Central memory CD8-positive, alpha-beta T cell (primary cell): ENCODE data around the gene MYT1.
"Not testable (repeated sequence)": the region's sequence is repeated elsewhere in the genome, so short reads cannot be mapped to it uniquely, and the experiment has no call there.

Source experiments
- ATAC-seq: fragments of 150-1000 bp; cut with Tn5 transposase; replicated peaks from 2 replicates; pipeline ENCODE4 v1.10.0; 2022; ENCODE audit warnings: mild to moderate bottlenecking, moderate FRiP score, moderate number of reproducible peaks; ENCODE audit not compliant: poor library complexity, severe bottlenecking; ENCODE audit errors: extremely low read depth
- DNase-seq, 2 donors: peaks; one replicate each; pipeline ENCODE4 v3.0.0; 2021; ENCODE audit warnings: low spot score in 2 of 2
- H3K27ac Mint-ChIP-seq: one replicate; pipeline ENCODE4 v1.8.0; 2022; ENCODE audit warnings: low read depth, mild to moderate bottlenecking, moderate library complexity, mixed read lengths
- H3K27me3 Mint-ChIP-seq: one replicate; pipeline ENCODE4 v1.8.0; 2022; ENCODE audit warnings: mixed read lengths
- H3K36me3 Mint-ChIP-seq: one replicate; pipeline ENCODE4 v1.8.0; 2022; ENCODE audit warnings: mild to moderate bottlenecking, moderate library complexity, mixed read lengths; ENCODE audit not compliant: insufficient read depth
- H3K4me1 Mint-ChIP-seq: one replicate; pipeline ENCODE4 v1.8.0; 2022; ENCODE audit warnings: mixed read lengths
- H3K4me3 Mint-ChIP-seq: one replicate; pipeline ENCODE4 v1.8.0; 2022; ENCODE audit warnings: mild to moderate bottlenecking, moderate library complexity, mixed read lengths
- H3K9me3 Mint-ChIP-seq: one replicate; pipeline ENCODE4 v1.8.0; 2022; ENCODE audit warnings: mixed read lengths

MYT1 gene

GRCh38 chr20:64186071-64186598 lies 21.9 kb downstream of the MYT1 start:
- DNase-seq = no peak
- Mint-ChIP-seq H3K9me3 (no peaks in the 10 kb centered on the region), H3K4me3 (no peak overlapping the region), H3K27me3 (peaks cover 25% of the 10 kb centered on the region), H3K4me1 (peaks cover 20% of the 10 kb centered on the region), H3K36me3 (peaks cover 2% of the 10 kb centered on the region), H3K27ac (no peak overlapping the region)
- no peak for ATAC-seq

GRCh38 chr20:64187213-64187612 lies 23.0 kb downstream of the MYT1 start:
- ATAC-seq, H3K4me3 Mint-ChIP-seq, H3K36me3 Mint-ChIP-seq, H3K27ac Mint-ChIP-seq, DNase-seq, H3K9me3 Mint-ChIP-seq: not testable (repeated sequence)
- H3K4me1 Mint-ChIP-seq = peaks cover 16% of the 10 kb centered on the region
- H3K27me3 Mint-ChIP-seq = peaks cover 29% of the 10 kb centered on the region

- no peak for DNase-seq
- no peaks in the 10 kb centered on the region for H3K9me3 Mint-ChIP-seq
- H3K27ac Mint-ChIP-seq = no peak overlapping the region
Measured at GRCh38 chr20:64188091-64188490, 23.8 kb downstream of the MYT1 start.

GRCh38 chr20:64188682-64189529 lies 24.7 kb downstream of the MYT1 start:
- no peak for ATAC-seq
- DNase-seq = no peak

More at GRCh38 chr20:64188091-64188490, 23.8 kb downstream of the MYT1 start:
- Mint-ChIP-seq H3K4me1 (peaks cover 19% of the 10 kb centered on the region), H3K4me3 (no peak overlapping the region), H3K36me3 (peaks cover 2% of the 10 kb centered on the region), H3K27me3 (peaks cover 32% of the 10 kb centered on the region)
- no peak for ATAC-seq

GRCh38 chr20:64189530-64189966 lies 25.3 kb downstream of the MYT1 start:
- DNase-seq = no peak
- no peak for ATAC-seq

More at GRCh38 chr20:64188682-64189529, 24.7 kb downstream of the MYT1 start:
- Mint-ChIP-seq H3K4me1 (peaks cover 23% of the 10 kb centered on the region), H3K36me3 (peaks cover 2% of the 10 kb centered on the region), H3K4me3 (no peak overlapping the region), H3K27me3 (peaks cover 31% of the 10 kb centered on the region), H3K9me3 (no peaks in the 10 kb centered on the region), H3K27ac (no peak overlapping the region)

GRCh38 chr20:64189986-64190385 lies 25.7 kb downstream of the MYT1 start:
- no peaks in the 10 kb centered on the region for H3K9me3 Mint-ChIP-seq
- peaks cover 14% of the 10 kb centered on the region for H3K4me1 Mint-ChIP-seq
- ATAC-seq (no peak), DNase-seq (no peak)
- peaks cover 2% of the 10 kb centered on the region for H3K36me3 Mint-ChIP-seq
- H3K27ac Mint-ChIP-seq = no peak overlapping the region
- peaks cover 39% of the 10 kb centered on the region for H3K27me3 Mint-ChIP-seq
- no peak overlapping the region for H3K4me3 Mint-ChIP-seq

More at GRCh38 chr20:64189530-64189966, 25.3 kb downstream of the MYT1 start:
- Mint-ChIP-seq H3K27me3 (peaks cover 36% of the 10 kb centered on the region), H3K27ac (no peak overlapping the region), H3K9me3 (no peaks in the 10 kb centered on the region), H3K36me3 (peaks cover 2% of the 10 kb centered on the region), H3K4me3 (no peak overlapping the region), H3K4me1 (peaks cover 18% of the 10 kb centered on the region)

- no peak overlapping the region for H3K27ac Mint-ChIP-seq
- no peak overlapping the region for H3K4me3 Mint-ChIP-seq
- peaks cover 39% of the 10 kb centered on the region for H3K27me3 Mint-ChIP-seq
- DNase-seq (no peak), ATAC-seq (no peak)
- H3K4me1 Mint-ChIP-seq = peaks cover 7% of the 10 kb centered on the region
- no peaks in the 10 kb centered on the region for H3K9me3 Mint-ChIP-seq
- H3K36me3 Mint-ChIP-seq = peaks cover 2% of the 10 kb centered on the region
Measured at GRCh38 chr20:64191002-64191401, 26.8 kb downstream of the MYT1 start.

- Mint-ChIP-seq H3K36me3 (peaks cover 2% of the 10 kb centered on the region), H3K9me3 (no peaks in the 10 kb centered on the region), H3K27me3 (peaks cover 39% of the 10 kb centered on the region), H3K4me1 (peaks cover 7% of the 10 kb centered on the region), H3K27ac (no peak overlapping the region), H3K4me3 (no peak overlapping the region)
- no peak for ATAC-seq
- DNase-seq = no peak
Measured at GRCh38 chr20:64192406-64192805, 28.2 kb downstream of the MYT1 start.

- H3K9me3 Mint-ChIP-seq = no peaks in the 10 kb centered on the region
- DNase-seq = no peak
- no peak overlapping the region for H3K4me3 Mint-ChIP-seq
- no peak for ATAC-seq
- H3K27ac Mint-ChIP-seq = no peak overlapping the region
- H3K27me3 Mint-ChIP-seq = peaks cover 39% of the 10 kb centered on the region
- H3K36me3 Mint-ChIP-seq = peaks cover 2% of the 10 kb centered on the region
- peaks cover 7% of the 10 kb centered on the region for H3K4me1 Mint-ChIP-seq
Measured at GRCh38 chr20:64193058-64193457, 28.8 kb downstream of the MYT1 start.

- H3K4me3 Mint-ChIP-seq = no peak overlapping the region
- H3K9me3 Mint-ChIP-seq = no peaks in the 10 kb centered on the region
- peaks cover 44% of the 10 kb centered on the region for H3K27me3 Mint-ChIP-seq
- H3K4me1 Mint-ChIP-seq = peaks cover 7% of the 10 kb centered on the region
- DNase-seq (no peak), ATAC-seq (no peak)
- H3K27ac Mint-ChIP-seq = no peak overlapping the region
- H3K36me3 Mint-ChIP-seq = peaks cover 5% of the 10 kb centered on the region
Measured at GRCh38 chr20:64194269-64194668, 30.0 kb downstream of the MYT1 start.

GRCh38 chr20:64196309-64196708 lies 32.1 kb downstream of the MYT1 start:
- H3K27ac Mint-ChIP-seq = no peak overlapping the region
- DNase-seq (no peak), ATAC-seq (no peak)
- peaks cover 7% of the 10 kb centered on the region for H3K4me1 Mint-ChIP-seq
- H3K9me3 Mint-ChIP-seq = no peaks in the 10 kb centered on the region
- H3K4me3 Mint-ChIP-seq = no peak overlapping the region
- peaks cover 60% of the 10 kb centered on the region for H3K27me3 Mint-ChIP-seq
- peaks cover 3% of the 10 kb centered on the region for H3K36me3 Mint-ChIP-seq

- no peak overlapping the region for H3K4me3 Mint-ChIP-seq
- no peak overlapping the region for H3K27ac Mint-ChIP-seq
- peaks cover 7% of the 10 kb centered on the region for H3K4me1 Mint-ChIP-seq
- no peak for DNase-seq
- H3K36me3 Mint-ChIP-seq = peaks cover 3% of the 10 kb centered on the region
- ATAC-seq = no peak
- no peaks in the 10 kb centered on the region for H3K9me3 Mint-ChIP-seq
- H3K27me3 Mint-ChIP-seq = peaks cover 54% of the 10 kb centered on the region
Measured at GRCh38 chr20:64196847-64197306, 32.6 kb downstream of the MYT1 start.

GRCh38 chr20:64198347-64198746 lies 34.1 kb downstream of the MYT1 start:
- Mint-ChIP-seq H3K4me3 (no peak overlapping the region), H3K27me3 (peaks cover 40% of the 10 kb centered on the region), H3K36me3 (peaks cover 3% of the 10 kb centered on the region), H3K27ac (no peak overlapping the region), H3K4me1 (peaks cover under 1% of the 10 kb centered on the region), H3K9me3 (no peaks in the 10 kb centered on the region)
- DNase-seq = no peak
- ATAC-seq = no peak
